Measurements from ENCODE around the gene SRRM1. TPM values are rescaled to one million over a fixed set of nuclear protein-coding genes. Genes with fewer than 3 reads are reported as not detected.
"Not testable (repeated sequence)": the region's sequence is repeated elsewhere in the genome, so short reads cannot be mapped to it uniquely, and the experiment has no call there.

Gene SRRM1
- total RNA-seq, 1 donor from 2014 or later: 93.0 TPM

DNA sequence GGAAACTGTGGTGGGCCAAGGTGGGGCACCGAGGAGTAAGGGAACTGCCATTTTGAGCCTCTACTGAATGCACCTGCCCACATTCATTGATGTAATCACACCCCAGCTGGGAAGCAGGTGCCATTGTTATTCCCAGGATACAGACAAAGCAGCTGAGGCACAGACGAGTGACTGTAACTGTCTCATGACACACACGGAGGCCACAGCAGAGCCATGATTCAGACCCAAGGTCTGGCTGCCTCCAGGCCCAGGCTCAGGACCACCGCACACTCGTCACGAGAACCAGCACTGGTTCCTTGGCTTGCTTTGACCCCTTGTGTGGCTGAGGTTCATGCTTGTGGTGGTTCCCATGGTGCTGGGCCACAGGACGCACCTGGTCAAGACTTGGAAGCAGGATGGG, 56.5 kb downstream of the SRRM1 start:
- no peak overlapping the region for H3K4me3 Mint-ChIP-seq (ENCODE audit: unreplicated experiment)
- peaks cover 5% of the 10 kb centered on the region for H3K4me1 Mint-ChIP-seq (ENCODE audit: low read depth)
- no peak for DNase-seq (ENCODE audit: low spot score)
- H3K9me3 Mint-ChIP-seq (ENCODE audit: low read depth): no peaks in the 10 kb centered on the region
- TF ChIP-seq, protein P1, sequence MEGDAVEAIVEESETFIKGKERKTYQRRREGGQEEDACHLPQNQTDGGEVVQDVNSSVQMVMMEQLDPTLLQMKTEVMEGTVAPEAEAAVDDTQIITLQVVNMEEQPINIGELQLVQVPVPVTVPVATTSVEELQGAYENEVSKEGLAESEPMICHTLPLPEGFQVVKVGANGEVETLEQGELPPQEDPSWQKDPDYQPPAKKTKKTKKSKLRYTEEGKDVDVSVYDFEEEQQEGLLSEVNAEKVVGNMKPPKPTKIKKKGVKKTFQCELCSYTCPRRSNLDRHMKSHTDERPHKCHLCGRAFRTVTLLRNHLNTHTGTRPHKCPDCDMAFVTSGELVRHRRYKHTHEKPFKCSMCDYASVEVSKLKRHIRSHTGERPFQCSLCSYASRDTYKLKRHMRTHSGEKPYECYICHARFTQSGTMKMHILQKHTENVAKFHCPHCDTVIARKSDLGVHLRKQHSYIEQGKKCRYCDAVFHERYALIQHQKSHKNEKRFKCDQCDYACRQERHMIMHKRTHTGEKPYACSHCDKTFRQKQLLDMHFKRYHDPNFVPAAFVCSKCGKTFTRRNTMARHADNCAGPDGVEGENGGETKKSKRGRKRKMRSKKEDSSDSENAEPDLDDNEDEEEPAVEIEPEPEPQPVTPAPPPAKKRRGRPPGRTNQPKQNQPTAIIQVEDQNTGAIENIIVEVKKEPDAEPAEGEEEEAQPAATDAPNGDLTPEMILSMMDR (IDR thresholded peaks at IDR 0.05): no peak
- H3K27ac Mint-ChIP-seq (ENCODE audit: unreplicated experiment): no peak overlapping the region
- H3K36me3 Mint-ChIP-seq (ENCODE audit: low read depth): no peaks in the 10 kb centered on the region
- no peaks in the 10 kb centered on the region for H3K27me3 Mint-ChIP-seq (ENCODE audit: low read depth)

DNA sequence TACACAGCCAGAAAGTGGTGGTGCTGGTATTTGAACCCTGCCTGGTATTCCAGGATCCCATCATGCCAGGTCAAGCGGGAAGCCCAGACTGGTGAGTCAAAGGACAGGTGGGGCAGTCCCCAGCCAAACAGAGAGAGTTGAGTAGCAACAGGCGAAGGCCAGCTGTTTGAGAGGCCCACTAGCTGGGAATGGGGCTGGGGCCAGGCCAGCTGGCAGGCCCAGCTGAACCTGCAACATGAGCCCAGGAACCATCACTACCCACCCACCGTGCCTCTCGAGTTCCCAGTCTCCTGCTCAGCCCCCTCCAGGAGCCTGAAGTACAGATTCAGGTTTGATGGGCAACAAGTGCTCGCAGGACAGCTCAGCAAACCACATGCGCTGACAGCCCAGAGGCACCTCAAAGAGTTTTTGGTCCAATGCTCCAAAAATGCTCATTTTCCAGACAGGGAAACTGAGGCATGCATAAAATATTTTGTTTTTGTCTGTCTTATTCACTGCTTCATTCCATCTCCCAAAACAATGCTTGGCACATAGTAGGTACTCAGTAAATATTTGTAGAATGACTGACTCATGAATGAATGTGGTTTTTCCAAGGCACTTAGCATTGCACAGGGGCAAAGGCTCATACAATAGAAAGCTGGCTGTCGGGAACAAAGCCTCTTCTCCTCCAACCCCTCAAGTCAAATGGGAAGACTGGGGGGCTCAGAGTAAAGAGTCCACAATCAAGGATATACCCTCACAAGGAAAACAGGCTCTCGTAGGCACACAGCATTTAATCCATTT, 59.6 kb downstream of the SRRM1 start:
- Mint-ChIP-seq H3K27ac (ENCODE audit: unreplicated experiment) (no peak overlapping the region), H3K9me3 (ENCODE audit: low read depth) (no peaks in the 10 kb centered on the region), H3K27me3 (ENCODE audit: low read depth) (no peaks in the 10 kb centered on the region), H3K36me3 (ENCODE audit: low read depth) (no peaks in the 10 kb centered on the region), H3K4me3 (ENCODE audit: unreplicated experiment) (no peak overlapping the region), H3K4me1 (ENCODE audit: low read depth) (peaks cover 25% of the 10 kb centered on the region)
- TF ChIP-seq, protein P1 (IDR thresholded peaks at IDR 0.05): no peak
- DNase-seq (ENCODE audit: low spot score): no peak

DNA sequence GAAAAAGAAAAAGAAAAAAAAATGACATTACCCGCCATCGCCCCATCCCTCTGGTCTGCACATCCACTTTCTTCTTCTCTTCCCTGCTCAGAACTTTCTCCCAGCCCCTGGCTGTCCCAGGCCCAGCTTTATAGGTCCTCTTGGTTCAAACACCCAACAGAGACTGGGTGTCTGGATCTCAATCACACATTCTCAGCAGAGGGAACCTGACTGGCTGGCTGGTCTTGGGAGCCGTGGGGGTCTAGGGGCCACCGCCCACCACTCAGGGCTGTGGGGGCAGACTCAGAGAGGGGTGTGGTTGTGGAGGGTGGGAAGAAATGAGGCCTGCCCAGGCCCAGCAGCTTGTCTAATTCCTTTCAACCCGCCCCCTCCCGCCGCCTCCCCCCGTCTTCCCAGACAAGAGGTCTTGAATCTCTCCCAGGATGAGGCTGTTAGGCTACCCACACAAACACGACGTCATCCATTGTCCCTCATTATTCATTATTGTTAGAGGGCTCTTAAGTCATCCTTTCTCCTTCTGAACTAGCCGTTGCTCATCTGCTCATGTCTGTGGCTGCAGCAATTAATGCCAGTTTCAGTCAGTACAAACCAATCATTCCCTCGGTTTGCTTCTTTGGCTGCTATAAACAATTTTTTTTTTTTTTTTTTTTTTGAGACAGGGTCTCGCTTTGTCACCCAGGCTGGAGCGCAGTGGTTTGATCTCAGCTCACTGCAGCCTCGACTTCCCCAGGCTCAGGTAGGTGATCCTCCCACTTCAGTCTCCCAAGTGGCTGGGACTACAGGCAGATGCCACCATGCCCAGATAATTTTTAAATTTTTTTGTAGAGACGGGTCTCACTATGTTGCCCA, 61.5 kb downstream of the SRRM1 start:
- TF ChIP-seq, protein P1 (IDR thresholded peaks at IDR 0.05): no peak
- Mint-ChIP-seq H3K27me3 (ENCODE audit: low read depth) (no peaks in the 10 kb centered on the region), H3K4me1 (ENCODE audit: low read depth) (peaks cover 25% of the 10 kb centered on the region), H3K27ac (ENCODE audit: unreplicated experiment) (peak overlapping the region; percentile 43), H3K36me3 (ENCODE audit: low read depth) (no peaks in the 10 kb centered on the region), H3K4me3 (ENCODE audit: unreplicated experiment) (no peak overlapping the region), H3K9me3 (ENCODE audit: low read depth) (no peaks in the 10 kb centered on the region)
- DNase-seq (ENCODE audit: low spot score): no peak

DNA sequence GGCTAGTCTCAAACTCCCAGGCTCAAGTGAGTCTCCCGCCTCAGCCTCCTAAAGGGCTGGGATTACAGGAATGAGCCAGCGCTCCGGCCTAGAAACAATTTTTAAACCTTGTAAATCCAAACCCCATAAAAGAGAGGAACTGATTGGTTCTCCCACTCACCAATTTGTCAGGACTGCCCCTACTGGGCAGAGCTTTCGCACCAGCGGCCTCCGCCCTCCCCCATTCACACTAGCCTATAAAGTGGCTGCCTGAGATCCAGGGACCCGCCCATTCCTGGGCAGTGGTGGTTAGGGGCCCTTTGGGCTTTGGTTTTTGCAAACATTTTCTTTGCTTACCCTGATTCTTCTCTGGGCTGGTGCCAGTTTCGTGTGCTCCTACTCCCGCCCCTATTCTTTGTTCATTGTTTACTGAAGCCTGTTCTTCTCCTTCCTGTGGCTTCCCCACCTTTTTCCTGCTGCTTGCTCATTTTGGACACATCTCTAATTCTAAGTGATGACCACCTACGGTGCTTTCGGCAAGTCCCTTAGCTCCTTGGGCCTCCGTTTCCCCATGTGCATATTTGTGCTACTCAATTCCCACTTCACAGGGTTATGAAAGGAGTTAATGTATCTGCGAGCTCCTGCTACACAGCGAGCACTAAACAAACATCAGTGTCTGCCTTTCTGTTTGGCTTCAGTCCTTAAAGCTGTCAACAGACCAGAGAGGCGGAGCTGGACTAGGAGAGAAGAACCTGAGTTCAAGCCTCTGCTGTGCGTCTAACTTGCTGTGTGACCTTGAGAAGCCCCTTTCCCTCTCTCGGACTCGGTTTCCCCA, 62.4 kb downstream of the SRRM1 start:
- Mint-ChIP-seq H3K36me3 (ENCODE audit: low read depth) (no peaks in the 10 kb centered on the region), H3K4me1 (ENCODE audit: low read depth) (peaks cover 27% of the 10 kb centered on the region), H3K27me3 (ENCODE audit: low read depth) (no peaks in the 10 kb centered on the region), H3K4me3 (ENCODE audit: unreplicated experiment) (peak overlapping the region; percentile 41), H3K27ac (ENCODE audit: unreplicated experiment) (peak overlapping the region; percentile 43), H3K9me3 (ENCODE audit: low read depth) (no peaks in the 10 kb centered on the region)
- TF ChIP-seq, protein P1 (IDR thresholded peaks at IDR 0.05): peak; percentile 3
- no peak for DNase-seq (ENCODE audit: low spot score)

DNA sequence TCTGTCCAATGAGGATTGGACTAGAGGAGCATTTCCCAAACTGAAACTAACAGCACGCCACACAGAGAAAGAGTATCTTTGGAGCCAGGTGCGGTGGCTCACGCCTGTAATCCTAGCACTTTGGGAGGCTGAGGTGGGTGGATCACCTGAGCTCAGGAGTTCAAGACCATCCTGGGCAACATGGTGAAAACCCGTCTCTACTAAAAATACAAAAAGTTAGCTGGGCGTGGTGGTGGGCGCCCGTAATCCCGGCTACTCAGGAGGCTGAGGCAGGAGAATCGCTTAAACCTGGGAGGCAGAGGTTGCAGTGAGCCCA, 62.9 kb downstream of the SRRM1 start:
- peaks cover 27% of the 10 kb centered on the region for H3K4me1 Mint-ChIP-seq (ENCODE audit: low read depth)
- not testable (repeated sequence) for H3K4me3 Mint-ChIP-seq (ENCODE audit: unreplicated experiment); H3K27me3 Mint-ChIP-seq (ENCODE audit: low read depth); H3K27ac Mint-ChIP-seq (ENCODE audit: unreplicated experiment); DNase-seq (ENCODE audit: low spot score); H3K36me3 Mint-ChIP-seq (ENCODE audit: low read depth); H3K9me3 Mint-ChIP-seq (ENCODE audit: low read depth)

All from chondrocyte (in vitro differentiated cells).